Measurements from ENCODE around the gene SELENON. TPM values are rescaled to one million over a fixed set of nuclear protein-coding genes. Genes with fewer than 3 reads are reported as not detected.

The SELENON gene
- total RNA-seq, 1 experiment from 2014 or later, result 57.2 TPM

DNA sequence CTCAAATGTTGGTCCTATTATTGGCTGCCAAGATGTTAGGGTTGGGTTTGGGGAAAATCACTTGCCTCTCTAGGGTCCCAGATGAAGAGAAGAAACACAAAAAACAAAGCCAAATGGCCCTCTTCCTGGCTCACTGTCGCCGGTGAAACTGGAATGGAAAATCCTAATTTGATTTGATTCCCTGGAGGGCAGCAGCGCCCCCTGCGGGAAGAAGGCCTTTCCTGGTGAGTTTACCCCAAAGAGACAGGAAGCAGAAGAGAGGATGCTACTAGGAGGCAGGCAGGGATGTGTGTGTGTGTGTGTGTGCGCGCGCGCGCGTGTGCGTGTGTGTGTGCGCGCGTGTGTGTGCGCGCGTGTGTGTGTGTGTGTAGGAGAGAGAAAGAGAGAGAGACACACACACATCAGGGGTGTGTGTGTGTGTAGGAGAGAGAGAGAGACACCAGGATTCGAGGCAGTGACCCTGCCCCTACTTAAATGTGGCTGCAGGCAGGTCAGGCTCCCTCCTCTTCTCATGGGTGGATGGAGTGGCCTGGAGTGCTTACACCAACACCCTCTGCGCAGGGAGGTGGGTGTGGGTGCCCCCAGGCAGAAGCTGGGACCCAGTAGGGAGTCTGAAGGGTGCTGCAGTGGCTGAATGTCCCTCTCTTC is 3.1 kb upstream of the SELENON start:
- no peak for TF ChIP-seq POLR2AphosphoS5 (IDR thresholded peaks at IDR 0.05; ENCODE audit: low read depth, low read length)
- TF ChIP-seq, protein P1, sequence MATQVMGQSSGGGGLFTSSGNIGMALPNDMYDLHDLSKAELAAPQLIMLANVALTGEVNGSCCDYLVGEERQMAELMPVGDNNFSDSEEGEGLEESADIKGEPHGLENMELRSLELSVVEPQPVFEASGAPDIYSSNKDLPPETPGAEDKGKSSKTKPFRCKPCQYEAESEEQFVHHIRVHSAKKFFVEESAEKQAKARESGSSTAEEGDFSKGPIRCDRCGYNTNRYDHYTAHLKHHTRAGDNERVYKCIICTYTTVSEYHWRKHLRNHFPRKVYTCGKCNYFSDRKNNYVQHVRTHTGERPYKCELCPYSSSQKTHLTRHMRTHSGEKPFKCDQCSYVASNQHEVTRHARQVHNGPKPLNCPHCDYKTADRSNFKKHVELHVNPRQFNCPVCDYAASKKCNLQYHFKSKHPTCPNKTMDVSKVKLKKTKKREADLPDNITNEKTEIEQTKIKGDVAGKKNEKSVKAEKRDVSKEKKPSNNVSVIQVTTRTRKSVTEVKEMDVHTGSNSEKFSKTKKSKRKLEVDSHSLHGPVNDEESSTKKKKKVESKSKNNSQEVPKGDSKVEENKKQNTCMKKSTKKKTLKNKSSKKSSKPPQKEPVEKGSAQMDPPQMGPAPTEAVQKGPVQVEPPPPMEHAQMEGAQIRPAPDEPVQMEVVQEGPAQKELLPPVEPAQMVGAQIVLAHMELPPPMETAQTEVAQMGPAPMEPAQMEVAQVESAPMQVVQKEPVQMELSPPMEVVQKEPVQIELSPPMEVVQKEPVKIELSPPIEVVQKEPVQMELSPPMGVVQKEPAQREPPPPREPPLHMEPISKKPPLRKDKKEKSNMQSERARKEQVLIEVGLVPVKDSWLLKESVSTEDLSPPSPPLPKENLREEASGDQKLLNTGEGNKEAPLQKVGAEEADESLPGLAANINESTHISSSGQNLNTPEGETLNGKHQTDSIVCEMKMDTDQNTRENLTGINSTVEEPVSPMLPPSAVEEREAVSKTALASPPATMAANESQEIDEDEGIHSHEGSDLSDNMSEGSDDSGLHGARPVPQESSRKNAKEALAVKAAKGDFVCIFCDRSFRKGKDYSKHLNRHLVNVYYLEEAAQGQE (IDR thresholded peaks at IDR 0.05; ENCODE audit: insufficient read depth in 1 of 2, low read depth in 2 of 2, low read length in 1 of 2), result no peak
- TF ChIP-seq, protein P2, sequence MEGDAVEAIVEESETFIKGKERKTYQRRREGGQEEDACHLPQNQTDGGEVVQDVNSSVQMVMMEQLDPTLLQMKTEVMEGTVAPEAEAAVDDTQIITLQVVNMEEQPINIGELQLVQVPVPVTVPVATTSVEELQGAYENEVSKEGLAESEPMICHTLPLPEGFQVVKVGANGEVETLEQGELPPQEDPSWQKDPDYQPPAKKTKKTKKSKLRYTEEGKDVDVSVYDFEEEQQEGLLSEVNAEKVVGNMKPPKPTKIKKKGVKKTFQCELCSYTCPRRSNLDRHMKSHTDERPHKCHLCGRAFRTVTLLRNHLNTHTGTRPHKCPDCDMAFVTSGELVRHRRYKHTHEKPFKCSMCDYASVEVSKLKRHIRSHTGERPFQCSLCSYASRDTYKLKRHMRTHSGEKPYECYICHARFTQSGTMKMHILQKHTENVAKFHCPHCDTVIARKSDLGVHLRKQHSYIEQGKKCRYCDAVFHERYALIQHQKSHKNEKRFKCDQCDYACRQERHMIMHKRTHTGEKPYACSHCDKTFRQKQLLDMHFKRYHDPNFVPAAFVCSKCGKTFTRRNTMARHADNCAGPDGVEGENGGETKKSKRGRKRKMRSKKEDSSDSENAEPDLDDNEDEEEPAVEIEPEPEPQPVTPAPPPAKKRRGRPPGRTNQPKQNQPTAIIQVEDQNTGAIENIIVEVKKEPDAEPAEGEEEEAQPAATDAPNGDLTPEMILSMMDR (IDR thresholded peaks at IDR 0.05), result peak; percentile 95
- Histone ChIP-seq H3K27me3 (ENCODE audit: control insufficient read depth, insufficient read depth, low read length) (no peaks in the 10 kb centered on the region), H3K36me3 (ENCODE audit: control insufficient read depth, insufficient read depth, low read length) (no peaks in the 10 kb centered on the region), H3K9me3 (ENCODE audit: control insufficient read depth, insufficient read depth, low read depth, low read length) (no peaks in the 10 kb centered on the region), H3K27ac (ENCODE audit: low read length) (no peak overlapping the region), H3K4me3 (ENCODE audit: low read depth in 2 of 2, low read length in 2 of 2) (no peak overlapping the region), H3K4me1 (ENCODE audit: control insufficient read depth, insufficient read depth, low read length) (0 out of 2 replicates have a peak, but pooled peaks cover 5% of the 10 kb centered on the region)
- BruUV-seq (replicated peaks), result no TSS peak
- ATAC-seq (peak; percentile 64), DNase-seq (ENCODE audit: low read depth, low spot score) (peak; percentile 43)
- POLR2A ChIA-PET, result no interaction called here
- intact Hi-C loops (cut with micrococcal nuclease; ENCODE audit: unreplicated experiment), result loop anchor here (5.0 kb wide), 1 partner anchor 175 kb away; no protein-coding TSS in a partner anchor
- in situ Hi-C loops (cut with HindIII; ENCODE audit: low pct_unique_long_range_greater_than_20kb, low sequenced_read_pairs), result no loop called here
- CTCF ChIA-PET, result interaction anchor here (0.6 kb wide), 1 partner anchor 226 kb away, joined by 3 read pairs; no protein-coding TSS in a partner anchor

DNA sequence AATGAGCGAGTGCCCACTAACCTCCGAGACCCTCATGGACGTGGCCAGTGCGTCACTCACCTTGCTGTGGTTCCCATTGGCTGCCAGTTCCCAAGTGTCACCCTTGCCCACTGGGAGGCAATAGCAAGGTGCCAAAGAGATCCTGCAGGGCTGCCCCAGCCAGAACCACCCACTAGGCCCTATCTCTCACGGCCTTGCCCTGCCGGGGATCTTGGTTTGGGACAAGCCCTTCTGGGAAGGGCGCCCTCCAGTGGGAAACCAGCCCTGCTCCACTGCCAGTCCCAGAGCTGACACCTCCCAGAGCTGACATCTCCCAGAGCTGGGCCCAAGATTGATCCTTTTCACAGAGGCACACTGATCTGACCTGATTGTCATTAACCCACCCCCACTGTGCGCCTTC is 2.1 kb upstream of the SELENON start:
- Histone ChIP-seq H3K27me3 (ENCODE audit: control insufficient read depth, insufficient read depth, low read length) (no peaks in the 10 kb centered on the region), H3K27ac (ENCODE audit: low read length) (no peak overlapping the region), H3K9me3 (ENCODE audit: control insufficient read depth, insufficient read depth, low read depth, low read length) (no peaks in the 10 kb centered on the region), H3K4me1 (ENCODE audit: control insufficient read depth, insufficient read depth, low read length) (0 out of 2 replicates have a peak, but pooled peaks cover 5% of the 10 kb centered on the region), H3K4me3 (ENCODE audit: low read depth in 2 of 2, low read length in 2 of 2) (no peak overlapping the region), H3K36me3 (ENCODE audit: control insufficient read depth, insufficient read depth, low read length) (no peaks in the 10 kb centered on the region)
- BruUV-seq (replicated peaks), result no TSS peak
- ATAC-seq, result peak; percentile 35; the same call in 1 of the 2 replicates
- intact Hi-C loops (cut with micrococcal nuclease; ENCODE audit: unreplicated experiment) (loop anchor here (5.0 kb wide), 1 partner anchor 176 kb away; no protein-coding TSS in a partner anchor), in situ Hi-C loops (cut with HindIII; ENCODE audit: low pct_unique_long_range_greater_than_20kb, low sequenced_read_pairs) (no loop called here)
- no peak for DNase-seq (ENCODE audit: low read depth, low spot score)
- TF ChIP-seq, protein P2 (IDR thresholded peaks at IDR 0.05), result peak; percentile 74
- no peak for TF ChIP-seq SIN3A (IDR thresholded peaks at IDR 0.05; ENCODE audit: borderline replicate concordance, insufficient read depth, low read depth, low read length)
- no peak for TF ChIP-seq POLR2AphosphoS5 (IDR thresholded peaks at IDR 0.05; ENCODE audit: low read depth, low read length)
- CTCF ChIA-PET, result interaction anchor here (0.7 to 1.1 kb wide), 2 partner anchors 189 to 225 kb away, joined by 3 read pairs; no protein-coding TSS in a partner anchor
- POLR2A ChIA-PET, result no interaction called here
